Mononuclear cell (primary cell): ENCODE results near the gene ZNRF3. TPM values are rescaled to one million over a fixed set of nuclear protein-coding genes. Genes with fewer than 3 reads are reported as not detected.
"Not testable (repeated sequence)": the region's sequence is repeated elsewhere in the genome, so short reads cannot be mapped to it uniquely, and the experiment has no call there.

Experiments used
- H3K27me3 ChIP-seq: 2 replicates; pipeline ENCODE4 v1.6.0; 2011; ENCODE audit warnings: low read length, control low read depth; ENCODE audit not compliant: insufficient read depth
- H3K4me1 ChIP-seq: 2 replicates; pipeline ENCODE4 v1.5.1; 2011; ENCODE audit warnings: mild to moderate bottlenecking, low read length, control low read depth; ENCODE audit not compliant: insufficient read depth
- H3K4me3 ChIP-seq: 2 replicates; pipeline ENCODE4 v1.5.1; 2011; ENCODE audit warnings: mild to moderate bottlenecking, low read length, moderate library complexity
- H3K9me3 ChIP-seq: 2 replicates; pipeline ENCODE4 v1.5.1; 2011; ENCODE audit warnings: low read depth, mild to moderate bottlenecking, control low read depth, low read length
- total RNA-seq: library from RNA; depleted of rRNA; stranded (reverse); fragments of >200 nt; gene quantifications from one replicate; pipeline ENCODE4 v1.2.3, GENCODE V29; 2012

Gene ZNRF3
- total RNA-seq, 1 donor: 0.52 TPM

- no peaks in the 10 kb centered on the region for H3K9me3 ChIP-seq
- no peak overlapping the region for H3K4me3 ChIP-seq
- H3K27me3 ChIP-seq: no peaks in the 10 kb centered on the region
- no peaks in the 10 kb centered on the region for H3K4me1 ChIP-seq
Observed at GRCh38 chr22:29037340-29037932, 154.1 kb downstream of the ZNRF3 start.

GRCh38 chr22:29039148-29039547, 155.8 kb downstream of the ZNRF3 start:
- Histone ChIP-seq H3K4me1 (no peaks in the 10 kb centered on the region), H3K27me3 (no peaks in the 10 kb centered on the region), H3K9me3 (no peaks in the 10 kb centered on the region), H3K4me3 (no peak overlapping the region)

GRCh38 chr22:29039684-29040083, 156.3 kb downstream of the ZNRF3 start:
- H3K4me1 ChIP-seq, H3K27me3 ChIP-seq: not testable (repeated sequence)

GRCh38 chr22:29040385-29041275, 157.3 kb downstream of the ZNRF3 start:
- no peaks in the 10 kb centered on the region for H3K9me3 ChIP-seq
- no peaks in the 10 kb centered on the region for H3K27me3 ChIP-seq
- no peak overlapping the region for H3K4me3 ChIP-seq
- H3K4me1 ChIP-seq: no peaks in the 10 kb centered on the region

More at GRCh38 chr22:29039684-29040083, 156.3 kb downstream of the ZNRF3 start:
- not testable (repeated sequence) for H3K9me3 ChIP-seq, H3K4me3 ChIP-seq

GRCh38 chr22:29041408-29041807, 158.0 kb downstream of the ZNRF3 start:
- H3K9me3 ChIP-seq: no peaks in the 10 kb centered on the region
- no peak overlapping the region for H3K4me3 ChIP-seq
- no peaks in the 10 kb centered on the region for H3K27me3 ChIP-seq
- no peaks in the 10 kb centered on the region for H3K4me1 ChIP-seq

- Histone ChIP-seq H3K4me3 (no peak overlapping the region), H3K27me3 (no peaks in the 10 kb centered on the region), H3K9me3 (no peaks in the 10 kb centered on the region), H3K4me1 (no peaks in the 10 kb centered on the region)
Observed at GRCh38 chr22:29043906-29044575, 160.7 kb downstream of the ZNRF3 start.

GRCh38 chr22:29044657-29045176, 161.3 kb downstream of the ZNRF3 start:
- Histone ChIP-seq H3K9me3 (no peaks in the 10 kb centered on the region), H3K27me3 (no peaks in the 10 kb centered on the region), H3K4me3 (no peak overlapping the region), H3K4me1 (no peaks in the 10 kb centered on the region)

GRCh38 chr22:29048822-29049654, 165.7 kb downstream of the ZNRF3 start:
- no peak overlapping the region for H3K4me3 ChIP-seq
- H3K27me3 ChIP-seq: no peaks in the 10 kb centered on the region

GRCh38 chr22:29049655-29050263, 166.4 kb downstream of the ZNRF3 start:
- H3K4me1 ChIP-seq: no peaks in the 10 kb centered on the region
- no peaks in the 10 kb centered on the region for H3K27me3 ChIP-seq
- H3K9me3 ChIP-seq: no peaks in the 10 kb centered on the region
- no peak overlapping the region for H3K4me3 ChIP-seq

More at GRCh38 chr22:29048822-29049654, 165.7 kb downstream of the ZNRF3 start:
- H3K9me3 ChIP-seq: no peaks in the 10 kb centered on the region
- H3K4me1 ChIP-seq: no peaks in the 10 kb centered on the region

GRCh38 chr22:29050457-29050856, 167.1 kb downstream of the ZNRF3 start:
- no peaks in the 10 kb centered on the region for H3K27me3 ChIP-seq
- H3K4me1 ChIP-seq: no peaks in the 10 kb centered on the region
- H3K4me3 ChIP-seq: no peak overlapping the region
- no peaks in the 10 kb centered on the region for H3K9me3 ChIP-seq

GRCh38 chr22:29053048-29053702, 169.8 kb downstream of the ZNRF3 start:
- Histone ChIP-seq H3K4me3 (no peak overlapping the region), H3K27me3 (no peaks in the 10 kb centered on the region), H3K4me1 (no peaks in the 10 kb centered on the region), H3K9me3 (no peaks in the 10 kb centered on the region)

GRCh38 chr22:29054251-29054767, 170.9 kb downstream of the ZNRF3 start:
- Histone ChIP-seq H3K27me3 (no peaks in the 10 kb centered on the region), H3K9me3 (no peaks in the 10 kb centered on the region)

GRCh38 chr22:29055192-29055830, 171.9 kb downstream of the ZNRF3 start:
- Histone ChIP-seq H3K9me3 (no peaks in the 10 kb centered on the region), H3K27me3 (no peaks in the 10 kb centered on the region), H3K4me1 (no peaks in the 10 kb centered on the region), H3K4me3 (no peak overlapping the region)

More at GRCh38 chr22:29054251-29054767, 170.9 kb downstream of the ZNRF3 start:
- no peaks in the 10 kb centered on the region for H3K4me1 ChIP-seq
- H3K4me3 ChIP-seq: no peak overlapping the region
